Rectal smooth muscle tissue (tissue), 1 donor: Measurements from ENCODE around the gene TNNI2.

Experiments used
- H3K27ac ChIP-seq: one replicate; pipeline ENCODE4 v1.7.0; 2013; ENCODE audit warnings: low read depth, low read length, inconsistent platforms
- H3K27me3 ChIP-seq: one replicate; pipeline ENCODE4 v1.7.0; 2013; ENCODE audit warnings: low read length; ENCODE audit not compliant: control insufficient read depth, insufficient read depth
- H3K36me3 ChIP-seq: one replicate; pipeline ENCODE4 v1.7.0; 2013; ENCODE audit warnings: low read length; ENCODE audit not compliant: control insufficient read depth, insufficient read depth
- H3K4me1 ChIP-seq: one replicate; pipeline ENCODE4 v1.7.0; 2013; ENCODE audit warnings: low read length; ENCODE audit not compliant: control insufficient read depth, insufficient read depth
- H3K4me3 ChIP-seq: one replicate; pipeline ENCODE4 v1.7.0; 2013; ENCODE audit warnings: low read length
- H3K9ac ChIP-seq: one replicate; pipeline ENCODE4 v1.7.0; 2013; ENCODE audit warnings: low read length

Gene TNNI2

GRCh38 chr11:1831338-1832210 lies 7.2 kb upstream of the TNNI2 start:
- Histone ChIP-seq H3K27ac (no peak overlapping the region), H3K4me1 (no peaks in the 10 kb centered on the region), H3K4me3 (no peak overlapping the region), H3K27me3 (no peaks in the 10 kb centered on the region), H3K36me3 (no peaks in the 10 kb centered on the region), H3K9ac (no peak overlapping the region)

GRCh38 chr11:1832211-1832919 lies 6.4 kb upstream of the TNNI2 start:
- Histone ChIP-seq H3K27ac (no peak overlapping the region), H3K27me3 (no peaks in the 10 kb centered on the region), H3K4me1 (no peaks in the 10 kb centered on the region), H3K4me3 (peak overlapping the region; percentile 26), H3K36me3 (no peaks in the 10 kb centered on the region), H3K9ac (no peak overlapping the region)

- Histone ChIP-seq H3K27me3 (no peaks in the 10 kb centered on the region), H3K4me1 (peaks cover 2% of the 10 kb centered on the region), H3K4me3 (no peak overlapping the region), H3K36me3 (no peaks in the 10 kb centered on the region), H3K9ac (no peak overlapping the region), H3K27ac (no peak overlapping the region)
Measured at GRCh38 chr11:1832920-1833295, 5.9 kb upstream of the TNNI2 start.

- Histone ChIP-seq H3K4me1 (peaks cover 2% of the 10 kb centered on the region), H3K9ac (no peak overlapping the region), H3K27me3 (no peaks in the 10 kb centered on the region), H3K36me3 (no peaks in the 10 kb centered on the region), H3K4me3 (no peak overlapping the region), H3K27ac (no peak overlapping the region)
Measured at GRCh38 chr11:1834062-1834610, 4.6 kb upstream of the TNNI2 start.

- Histone ChIP-seq H3K27ac (no peak within 1 kb of the TSS), H3K4me1 (peaks cover 2% of the 10 kb centered on the region), H3K9ac (no peak within 1 kb of the TSS), H3K27me3 (no peaks in the 10 kb centered on the region), H3K36me3 (no peaks in the 10 kb centered on the region), H3K4me3 (no peak within 1 kb of the TSS)
Measured at GRCh38 chr11:1834779-1835670, 3.8 kb upstream of the TNNI2 start, which contains the start of gene SYT8. Gene SYT8, plus strand, starts transcription at chr11:1834990. Its CDS starts 116 bp downstream, at chr11:1835106.

- no peak overlapping the region for H3K27ac ChIP-seq
- H3K36me3 ChIP-seq: no peaks in the 10 kb centered on the region
- no peaks in the 10 kb centered on the region for H3K27me3 ChIP-seq
- H3K4me1 ChIP-seq: peaks cover 2% of the 10 kb centered on the region
- no peak overlapping the region for H3K4me3 ChIP-seq
- no peak overlapping the region for H3K9ac ChIP-seq
Measured at GRCh38 chr11:1835671-1836010, 3.1 kb upstream of the TNNI2 start.

- Histone ChIP-seq H3K27me3 (no peaks in the 10 kb centered on the region), H3K4me1 (peaks cover 2% of the 10 kb centered on the region), H3K36me3 (no peaks in the 10 kb centered on the region), H3K27ac (no peak overlapping the region), H3K9ac (no peak overlapping the region), H3K4me3 (no peak overlapping the region)
Measured at GRCh38 chr11:1836011-1836945, 2.5 kb upstream of the TNNI2 start.

GRCh38 chr11:1837171-1838076 lies 1.4 kb upstream of the TNNI2 start:
- Histone ChIP-seq H3K27ac (no peak overlapping the region), H3K9ac (no peak overlapping the region), H3K27me3 (no peaks in the 10 kb centered on the region), H3K36me3 (no peaks in the 10 kb centered on the region), H3K4me1 (peaks cover 2% of the 10 kb centered on the region), H3K4me3 (no peak overlapping the region)

GRCh38 chr11:1838077-1838425 lies 730 bp upstream of the TNNI2 start:
- Histone ChIP-seq H3K4me1 (peaks cover 2% of the 10 kb centered on the region), H3K36me3 (no peaks in the 10 kb centered on the region), H3K27me3 (no peaks in the 10 kb centered on the region), H3K9ac (no peak overlapping the region), H3K27ac (no peak overlapping the region), H3K4me3 (no peak overlapping the region)

GRCh38 chr11:1839204-1839923 lies 583 bp downstream of the TNNI2 start:
- Histone ChIP-seq H3K27me3 (no peaks in the 10 kb centered on the region), H3K4me3 (no peak overlapping the region), H3K4me1 (peaks cover 2% of the 10 kb centered on the region), H3K36me3 (no peaks in the 10 kb centered on the region), H3K27ac (no peak overlapping the region), H3K9ac (no peak overlapping the region)
